IPS DF 19.7 (cell line): Measurements from ENCODE around the gene KCNIP3.

Source experiments
- DNase-seq: peaks from one replicate; pipeline ENCODE4 v3.0.0-alpha.2; 2013; ENCODE audit warnings: low read depth, low spot score

Gene KCNIP3

DNA sequence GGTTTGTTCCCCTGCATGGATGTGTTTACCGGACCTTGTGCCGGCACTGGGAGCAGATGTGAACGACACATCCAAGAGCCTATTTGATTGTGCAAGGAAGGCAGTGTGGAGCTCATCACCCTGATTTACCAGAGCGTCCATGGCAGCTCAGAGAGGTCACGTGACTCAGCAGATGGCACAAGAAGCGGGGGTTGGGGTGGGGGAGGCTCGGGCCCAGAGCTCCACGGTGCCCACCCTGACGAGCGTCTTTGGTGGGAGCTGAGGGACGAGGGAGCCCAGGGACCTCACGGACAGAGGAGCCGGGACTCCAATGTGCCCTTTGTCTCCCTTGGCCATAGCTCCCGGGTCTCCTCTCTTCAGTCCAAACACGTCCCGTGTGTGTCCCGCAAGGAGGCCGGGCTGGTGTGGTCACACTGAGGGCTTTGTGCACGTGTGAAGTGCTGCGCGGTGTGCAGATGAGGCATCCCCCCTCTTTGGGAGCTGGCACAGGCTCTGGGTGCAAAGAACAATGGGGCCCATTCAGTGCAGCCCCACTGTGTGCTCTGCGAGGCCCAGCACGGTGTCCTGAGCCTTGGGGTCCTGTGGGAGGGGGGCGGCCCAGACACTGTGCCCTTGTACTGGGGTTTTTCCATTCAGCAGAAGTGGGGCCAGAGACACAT, 15.5 kb downstream of the KCNIP3 start:
- no peak for DNase-seq

- no peak for DNase-seq
Measured at GRCh38 chr2:95313296-95314131, 16.4 kb downstream of the KCNIP3 start.

DNA sequence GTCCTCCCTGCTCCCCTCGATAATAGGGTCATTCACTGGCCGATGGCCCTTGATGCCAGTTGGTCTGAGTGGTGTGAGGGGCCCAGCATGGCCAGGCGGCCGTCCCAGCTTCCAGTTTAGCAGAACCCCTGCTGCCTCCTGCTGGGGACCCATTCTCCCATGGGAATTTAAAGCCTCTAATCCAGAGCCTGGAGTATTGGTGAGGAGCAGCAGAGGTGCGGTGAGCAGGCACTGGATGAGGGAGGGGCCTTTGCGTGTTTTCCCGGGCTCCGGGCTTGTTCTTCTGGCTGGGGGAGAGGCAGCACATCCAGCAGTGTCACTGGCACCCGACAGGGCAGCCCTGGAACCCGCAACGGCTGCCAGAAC, 17.4 kb downstream of the KCNIP3 start:
- DNase-seq = no peak

DNA sequence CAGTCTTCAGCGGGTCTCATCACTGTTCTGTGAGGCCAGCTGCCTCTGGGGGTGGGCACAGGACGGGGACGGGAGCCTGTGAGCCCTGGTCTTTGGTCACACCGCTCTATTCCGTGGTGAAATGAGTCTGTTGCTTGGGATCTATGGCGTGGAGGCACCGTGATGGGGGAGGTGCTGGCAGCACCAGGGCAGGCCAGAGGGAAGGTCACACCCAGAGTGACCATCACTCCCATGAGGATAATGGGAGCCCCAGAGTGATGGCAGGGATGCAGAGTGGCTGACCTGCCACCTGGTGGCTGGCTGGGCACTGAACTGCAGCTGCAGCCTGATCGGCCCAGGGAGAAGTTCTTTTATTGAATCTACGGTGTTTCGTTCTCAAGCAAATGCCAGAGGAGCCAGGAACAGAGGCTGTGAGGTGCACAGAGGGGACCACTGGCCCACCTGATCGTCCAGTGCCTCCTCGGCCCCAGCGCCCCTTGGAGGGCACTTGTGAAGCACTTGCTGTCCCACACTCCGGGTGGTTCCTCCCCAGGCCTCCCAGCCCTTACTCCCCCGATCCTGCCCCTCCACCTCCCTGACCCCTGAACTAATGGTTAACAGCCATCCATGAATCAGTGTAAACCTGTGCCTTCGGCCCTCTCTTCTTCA, 17.9 kb downstream of the KCNIP3 start:
- DNase-seq = peak; percentile 33

- no peak for DNase-seq
Measured at GRCh38 chr2:95315801-95316411, 18.8 kb downstream of the KCNIP3 start.

DNA sequence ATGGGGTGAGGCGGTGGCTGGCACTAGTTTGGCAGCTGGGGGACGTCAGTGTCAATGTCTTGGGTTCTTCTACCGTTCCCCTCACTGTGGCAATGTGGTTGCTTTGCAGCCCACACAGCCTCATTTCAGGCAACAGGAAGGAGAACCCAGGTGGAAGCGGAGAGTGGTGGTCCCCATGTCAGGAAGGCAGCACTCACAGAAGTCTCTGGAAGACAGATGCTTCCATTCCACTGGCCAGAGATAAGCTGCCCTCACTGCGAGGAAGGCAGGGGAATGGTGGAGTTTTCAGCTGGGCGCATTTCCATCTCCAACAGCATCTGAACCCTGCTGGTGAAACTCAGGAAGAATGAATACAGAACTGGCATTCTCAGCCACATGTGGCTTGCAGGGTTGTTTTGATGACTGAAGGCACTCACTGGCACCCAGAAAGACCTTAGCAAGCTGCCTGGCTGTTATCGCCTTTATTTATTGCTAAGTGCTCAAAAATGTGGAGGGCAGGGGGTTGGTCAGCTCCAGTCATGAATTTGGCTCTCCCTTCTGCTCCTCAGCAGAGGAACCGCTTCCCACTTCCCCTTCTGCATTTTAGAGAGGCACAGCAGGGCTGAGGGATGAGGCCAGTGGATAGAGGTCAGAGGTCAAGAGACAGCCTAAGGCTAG, 19.4 kb downstream of the KCNIP3 start:
- no peak for DNase-seq

DNA sequence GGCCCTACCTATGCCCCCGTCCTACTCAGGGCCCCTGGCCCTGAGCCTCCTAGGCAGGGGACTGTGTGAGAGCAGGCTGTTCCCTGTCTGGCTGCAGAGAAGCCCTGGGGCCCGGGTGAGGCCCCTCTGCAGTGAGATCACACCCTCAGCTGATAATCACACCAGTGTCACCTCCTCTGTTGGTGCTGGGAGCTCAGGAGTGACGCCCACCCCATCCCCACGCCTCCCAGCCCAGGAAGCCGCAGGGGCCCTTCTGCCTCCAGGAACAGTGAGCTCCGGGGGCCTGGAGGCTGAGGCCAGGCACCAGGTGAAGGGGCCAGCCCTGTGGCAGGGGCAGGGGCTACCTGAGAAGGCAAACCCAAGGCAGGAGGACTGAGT, 20.0 kb downstream of the KCNIP3 start:
- no peak for DNase-seq

GRCh38 chr2:95317665-95318425, 20.7 kb downstream of the KCNIP3 start:
- no peak for DNase-seq

DNA sequence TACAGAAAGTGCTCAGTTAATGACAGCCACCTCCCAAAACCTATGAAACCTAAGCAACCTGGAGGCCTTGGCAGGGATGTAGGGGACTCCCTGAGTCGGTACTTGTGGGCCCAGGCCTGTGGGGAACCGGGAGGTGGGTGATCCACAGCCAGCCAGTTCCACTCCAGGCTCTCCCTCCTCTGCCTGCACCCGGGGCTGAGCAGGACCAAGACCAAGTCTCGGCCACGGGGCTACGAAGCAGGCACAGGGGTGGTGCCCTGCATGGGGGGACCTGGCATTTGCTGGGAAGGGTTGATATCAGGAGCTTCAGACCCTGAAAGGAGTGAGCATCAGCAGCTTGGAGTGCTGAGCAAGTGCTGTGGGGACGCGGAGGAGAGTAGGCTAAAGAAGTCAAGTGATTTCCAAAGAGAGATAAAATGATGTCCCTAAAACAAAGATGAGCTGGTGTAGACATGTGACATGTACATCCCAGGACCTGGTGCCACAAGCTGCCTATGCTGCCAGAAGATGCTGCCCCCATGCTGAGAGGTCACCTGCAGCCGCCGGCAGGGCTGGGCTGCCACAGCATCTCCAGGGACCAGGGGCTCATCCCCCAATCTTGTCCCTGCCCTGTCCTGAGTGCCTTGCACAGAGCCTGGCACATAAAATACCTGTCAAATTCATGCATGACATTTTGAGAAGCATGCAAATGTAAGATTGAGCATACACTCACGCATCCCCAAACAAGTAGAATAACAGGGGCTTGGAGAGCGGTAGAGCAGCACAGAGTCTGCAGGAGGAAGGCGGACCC, 21.5 kb downstream of the KCNIP3 start:
- DNase-seq = no peak

DNA sequence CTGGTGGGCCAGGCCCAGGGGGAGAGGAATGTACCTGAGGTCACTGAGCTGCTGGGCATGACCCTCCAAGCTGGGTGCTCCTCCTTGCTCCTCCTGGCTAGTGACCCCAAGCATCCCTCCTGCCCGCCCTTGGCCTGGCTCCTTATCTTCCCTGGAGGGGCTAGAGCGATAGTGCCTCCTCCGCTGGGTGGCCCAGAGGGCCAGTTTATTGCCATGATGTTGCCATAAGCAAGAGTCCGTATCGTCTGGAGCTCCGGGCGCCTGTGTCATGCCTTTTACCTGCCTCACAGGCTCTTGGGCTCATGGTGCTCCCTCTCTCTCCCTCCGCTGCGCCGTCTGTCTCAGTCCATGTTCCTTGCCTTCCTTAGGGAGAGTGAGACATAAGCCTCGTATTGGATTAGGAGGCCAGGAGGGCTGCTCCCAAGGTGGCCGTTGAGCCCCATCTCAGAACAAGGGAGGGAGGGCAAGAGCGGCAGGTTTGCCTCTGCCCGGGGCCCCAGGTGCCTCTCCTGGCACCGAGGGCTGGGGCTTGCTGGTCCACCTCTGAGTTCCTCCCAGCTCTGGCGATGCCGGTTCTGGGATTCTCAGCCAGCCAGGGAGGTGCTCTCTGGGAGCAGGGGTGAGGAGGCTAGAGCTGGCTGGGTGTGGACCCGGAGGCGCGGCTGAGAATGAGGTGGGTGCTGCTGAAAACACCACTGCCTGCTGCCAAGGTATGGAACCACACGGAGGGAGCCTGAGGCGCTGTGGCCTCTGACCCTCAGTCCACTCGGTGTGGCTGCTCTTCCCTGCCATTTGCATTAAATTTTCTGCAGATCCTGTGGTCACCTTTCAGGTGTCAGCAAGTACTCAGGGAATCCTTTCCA, 22.6 kb downstream of the KCNIP3 start:
- DNase-seq = no peak

- DNase-seq = no peak
Measured at GRCh38 chr2:95320344-95320712, 23.2 kb downstream of the KCNIP3 start.

DNA sequence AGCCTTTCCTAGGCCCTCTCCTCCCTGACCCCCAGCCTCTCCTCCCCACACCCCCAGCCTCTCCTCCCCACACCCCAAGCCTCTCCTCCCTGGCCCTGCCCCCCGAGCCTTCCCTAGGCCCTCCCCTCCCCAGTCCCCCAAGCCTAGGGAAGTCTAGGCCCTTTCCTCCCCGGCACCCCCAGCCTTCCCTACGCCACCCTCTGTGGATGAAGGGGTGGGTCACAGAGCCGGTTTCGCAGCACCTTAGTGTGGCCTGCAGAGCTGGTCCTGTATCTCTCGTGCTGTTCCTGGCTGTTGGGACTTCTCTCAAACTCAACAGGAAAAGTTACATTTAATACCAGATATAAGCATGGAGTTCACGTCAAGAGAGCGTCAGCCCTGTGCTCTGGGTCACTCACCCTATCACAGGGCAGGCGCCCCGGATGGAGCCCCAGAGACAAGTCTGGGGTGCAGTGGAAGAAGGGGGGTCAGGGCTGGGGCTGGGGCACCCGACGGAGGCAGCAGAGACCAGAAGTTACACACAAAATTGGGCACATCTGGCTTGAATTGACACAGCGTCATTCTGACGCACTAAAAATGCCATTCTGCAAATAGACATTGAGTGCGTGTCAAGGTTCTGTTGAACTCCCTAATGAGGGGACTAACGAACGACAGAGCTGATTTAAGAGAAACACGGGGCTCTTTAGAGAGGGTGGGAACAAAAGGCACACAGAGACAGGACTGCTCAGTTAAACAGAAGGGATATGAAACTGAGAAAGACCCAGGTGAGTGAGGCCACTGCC, 24.0 kb downstream of the KCNIP3 start:
- DNase-seq = no peak

- peak; percentile 17 for DNase-seq
Measured at GRCh38 chr2:95323347-95324155, 26.4 kb downstream of the KCNIP3 start.

DNA sequence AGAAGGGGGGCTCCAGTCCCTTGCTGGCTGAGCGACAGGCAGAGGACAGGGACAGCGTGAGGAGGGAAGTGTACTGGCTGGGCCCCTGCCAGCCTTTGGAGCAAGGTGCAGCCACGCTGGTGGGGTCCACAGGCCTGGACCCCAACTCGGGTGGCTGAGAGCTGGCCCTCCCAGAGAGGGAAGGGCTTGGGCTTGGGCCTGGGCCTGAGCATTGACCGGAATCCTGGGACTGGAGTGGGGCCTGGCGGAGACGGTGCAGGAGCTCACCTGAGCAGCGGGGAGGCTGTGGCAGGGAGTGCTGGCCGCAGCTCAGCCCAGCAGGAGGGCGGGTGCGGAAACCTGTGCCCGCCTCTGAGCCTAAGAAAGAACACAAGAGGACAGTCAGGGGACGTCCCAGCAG, 27.9 kb downstream of the KCNIP3 start:
- DNase-seq = no peak

GRCh38 chr2:95325590-95326432, 28.7 kb downstream of the KCNIP3 start:
- DNase-seq = no peak

DNA sequence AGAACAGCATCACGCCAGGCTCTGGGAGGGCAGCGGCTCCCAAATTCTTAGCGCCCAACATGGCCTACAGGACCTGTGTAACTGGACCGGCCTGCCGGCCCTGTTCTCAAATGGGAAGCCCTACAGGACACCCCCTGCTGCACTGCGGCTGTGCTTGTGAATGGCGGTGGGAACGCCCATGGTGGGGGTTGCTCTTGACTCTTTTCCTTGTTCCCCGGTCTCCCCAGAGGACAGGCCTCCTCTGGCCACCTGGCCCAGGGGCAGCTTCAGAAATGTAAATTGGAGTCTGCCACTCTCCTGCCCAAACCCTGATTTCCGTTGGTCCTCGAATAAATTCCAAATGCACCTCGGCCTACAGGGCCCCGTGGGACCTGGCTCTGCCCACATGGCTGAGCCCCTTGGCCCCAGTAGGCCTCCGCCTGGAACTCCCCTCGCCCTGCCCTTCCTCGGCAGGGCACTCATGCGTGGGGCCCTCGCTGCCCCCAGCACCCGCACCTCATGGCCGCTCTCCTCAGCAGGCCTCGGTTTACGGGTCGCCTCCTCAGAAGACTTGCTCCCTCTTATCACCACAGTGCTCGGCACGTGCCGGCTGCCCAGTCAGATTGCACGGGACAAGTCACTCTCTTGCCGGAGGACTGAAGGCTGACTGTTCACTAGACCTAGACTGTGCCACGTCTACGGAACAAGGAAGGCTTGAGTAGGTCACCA, 29.4 kb downstream of the KCNIP3 start:
- DNase-seq = no peak
